ENCODE results near the gene DHX15. TPM values are rescaled to one million over a fixed set of nuclear protein-coding genes. Genes with fewer than 3 reads are reported as not detected.
"Not testable (repeated sequence)": the region's sequence is repeated elsewhere in the genome, so short reads cannot be mapped to it uniquely, and the experiment has no call there.

DHX15 gene
- total RNA-seq, 2 donors from 2014 or later: 193 to 195 TPM

DNA sequence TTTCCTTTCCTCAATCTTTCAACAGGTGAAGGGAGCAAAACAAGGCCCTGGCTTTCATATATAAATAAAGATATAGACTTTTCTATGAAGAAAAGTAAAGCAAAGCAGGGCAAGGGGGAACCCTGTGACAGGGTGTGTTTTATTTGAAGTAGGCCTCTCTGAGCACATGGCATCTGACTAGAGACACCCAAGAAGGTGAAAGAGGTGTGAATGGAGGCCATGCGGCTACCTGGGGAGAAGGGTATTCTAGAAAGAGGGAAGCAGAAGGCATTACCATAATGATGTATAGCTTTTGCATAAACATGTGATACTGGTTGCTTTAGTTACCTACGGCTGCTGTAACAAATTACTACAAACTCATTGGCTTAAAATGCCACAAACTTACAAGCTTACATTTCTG lies 75.8 kb downstream of the DHX15 start:
- peaks cover 34% of the 10 kb centered on the region for H3K4me1 Mint-ChIP-seq
- no peak overlapping the region for H3K27ac ChIP-seq (ENCODE audit: low read depth, low read length)
- H3K4me3 Mint-ChIP-seq: no peak overlapping the region
- H3K27ac Mint-ChIP-seq: no peak overlapping the region
- H3K36me3 Mint-ChIP-seq (ENCODE audit: low read depth): peaks cover 21% of the 10 kb centered on the region
- TF ChIP-seq CTCF (conservative IDR thresholded peaks at IDR 0.05): no peak
- H3K9me3 Mint-ChIP-seq: no peaks in the 10 kb centered on the region
- no peaks in the 10 kb centered on the region for H3K9me3 ChIP-seq (ENCODE audit: control insufficient read depth, low read length)
- no peak overlapping the region for H3K9ac ChIP-seq (ENCODE audit: extremely low read depth, low read length, poor library complexity, severe bottlenecking)
- no peak overlapping the region for H3K4me3 ChIP-seq (ENCODE audit: low read length)
- DNase-seq: peak; percentile 68
- 98 to 100% methylated on average over 1 to 2 of the region's 2 CpGs for WGBS, 2 experiments (ENCODE audit: insufficient coverage in 1 of 2, insufficient read length in 1 of 2)
- H3K36me3 ChIP-seq (ENCODE audit: control insufficient read depth, insufficient read depth, low read length): peaks cover 10% of the 10 kb centered on the region
- no peaks in the 10 kb centered on the region for H3K27me3 Mint-ChIP-seq (ENCODE audit: insufficient read depth)
- H3K4me1 ChIP-seq (ENCODE audit: control insufficient read depth, insufficient read depth, low read length): no peaks in the 10 kb centered on the region
- no peaks in the 10 kb centered on the region for H3K27me3 ChIP-seq (ENCODE audit: control insufficient read depth, insufficient read depth, low read length, poor library complexity, severe bottlenecking)

DNA sequence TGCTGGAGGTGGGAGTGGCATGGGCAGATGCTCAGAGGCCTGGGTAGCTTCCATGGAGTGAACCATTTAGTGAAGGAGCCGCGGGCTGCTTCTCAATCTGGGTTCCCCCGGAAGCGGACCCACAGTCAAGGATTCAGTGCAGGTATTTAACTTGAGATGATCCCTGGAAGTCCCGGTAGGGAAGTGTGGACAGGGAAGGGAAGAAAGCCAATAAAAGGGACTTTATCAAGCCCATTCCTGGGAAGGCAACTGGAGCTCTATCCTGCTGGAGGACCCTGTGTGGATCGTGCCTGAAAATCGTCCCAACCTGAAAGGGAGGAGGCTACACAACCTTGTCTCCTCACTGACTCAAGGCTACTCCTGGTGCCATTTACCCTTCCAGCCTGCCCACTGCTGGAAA lies 76.9 kb downstream of the DHX15 start:
- H3K9me3 Mint-ChIP-seq: no peaks in the 10 kb centered on the region
- H3K4me1 ChIP-seq (ENCODE audit: control insufficient read depth, insufficient read depth, low read length): no peaks in the 10 kb centered on the region
- 94% methylated on average over 5 to 7 of the region's 7 CpGs for WGBS, 2 experiments (ENCODE audit: insufficient coverage in 1 of 2, insufficient read length in 1 of 2)
- H3K4me1 Mint-ChIP-seq: peaks cover 43% of the 10 kb centered on the region
- H3K36me3 ChIP-seq (ENCODE audit: control insufficient read depth, insufficient read depth, low read length): peaks cover 10% of the 10 kb centered on the region
- no peak overlapping the region for H3K9ac ChIP-seq (ENCODE audit: extremely low read depth, low read length, poor library complexity, severe bottlenecking)
- no peaks in the 10 kb centered on the region for H3K9me3 ChIP-seq (ENCODE audit: control insufficient read depth, low read length)
- H3K4me3 Mint-ChIP-seq: no peak overlapping the region
- no peak for TF ChIP-seq CTCF (conservative IDR thresholded peaks at IDR 0.05)
- peak overlapping the region; percentile 24 for H3K27ac Mint-ChIP-seq
- H3K36me3 Mint-ChIP-seq (ENCODE audit: low read depth): peaks cover 21% of the 10 kb centered on the region
- H3K27me3 ChIP-seq (ENCODE audit: control insufficient read depth, insufficient read depth, low read length, poor library complexity, severe bottlenecking): no peaks in the 10 kb centered on the region
- no peak overlapping the region for H3K4me3 ChIP-seq (ENCODE audit: low read length)
- H3K27me3 Mint-ChIP-seq (ENCODE audit: insufficient read depth): no peaks in the 10 kb centered on the region
- no peak overlapping the region for H3K27ac ChIP-seq (ENCODE audit: low read depth, low read length)
- no peak for DNase-seq

DNA sequence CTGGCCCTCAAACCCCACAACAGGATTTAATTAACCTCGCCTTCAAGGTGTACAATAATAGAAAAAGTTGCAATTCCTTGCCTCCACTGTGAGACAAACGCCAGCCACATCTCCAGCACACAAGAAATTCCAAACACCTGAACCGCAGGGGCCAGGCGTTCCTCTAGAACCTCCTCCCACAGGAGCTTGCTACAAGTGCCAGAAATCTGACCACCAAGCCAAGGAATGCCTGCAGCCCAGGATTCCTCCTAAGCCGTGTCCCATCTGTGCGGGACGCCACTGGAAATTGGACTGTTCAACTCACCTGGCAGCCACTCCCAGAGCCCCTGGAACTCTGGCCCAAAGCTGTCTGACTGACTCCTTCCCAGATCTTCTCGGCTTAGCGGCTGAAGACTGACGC lies 81.3 kb downstream of the DHX15 start:
- peaks cover 55% of the 10 kb centered on the region for H3K4me1 Mint-ChIP-seq
- H3K9ac ChIP-seq (ENCODE audit: extremely low read depth, low read length, poor library complexity, severe bottlenecking); H3K9me3 Mint-ChIP-seq; H3K36me3 ChIP-seq (ENCODE audit: control insufficient read depth, insufficient read depth, low read length); H3K4me3 ChIP-seq (ENCODE audit: low read length); H3K4me1 ChIP-seq (ENCODE audit: control insufficient read depth, insufficient read depth, low read length); H3K27me3 ChIP-seq (ENCODE audit: control insufficient read depth, insufficient read depth, low read length, poor library complexity, severe bottlenecking); H3K27me3 Mint-ChIP-seq (ENCODE audit: insufficient read depth); H3K27ac ChIP-seq (ENCODE audit: low read depth, low read length); H3K36me3 Mint-ChIP-seq (ENCODE audit: low read depth); H3K9me3 ChIP-seq (ENCODE audit: control insufficient read depth, low read length): not testable (repeated sequence)
- DNase-seq: peak; percentile 64
- H3K27ac Mint-ChIP-seq: peak overlapping the region; percentile 64
- peak overlapping the region; percentile 65 for H3K4me3 Mint-ChIP-seq
- WGBS, 2 experiments (ENCODE audit: insufficient coverage in 1 of 2, insufficient read length in 1 of 2): 62 to 88% methylated on average over 5 to 10 of the region's 10 CpGs

DNA sequence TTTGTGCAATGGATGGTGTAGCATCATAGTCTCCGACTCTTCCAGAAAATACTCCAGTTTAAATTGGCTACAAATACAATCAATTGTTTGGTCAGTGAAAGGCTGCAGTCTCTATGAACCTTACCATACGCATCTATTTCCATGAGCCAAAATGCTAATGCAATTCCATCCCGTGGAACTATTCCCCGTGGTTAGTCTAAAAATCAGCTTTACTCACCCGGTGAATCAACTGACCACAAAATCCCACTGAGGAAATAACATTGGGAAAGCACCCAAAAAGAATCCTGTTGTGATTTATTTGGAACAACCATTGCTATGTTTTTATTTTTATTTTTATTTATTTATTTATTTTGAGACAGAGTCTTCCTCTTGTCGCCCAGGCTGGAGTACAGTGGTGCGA lies 87.1 kb downstream of the DHX15 start:
- no peak for DNase-seq
- H3K27ac ChIP-seq (ENCODE audit: low read depth, low read length): no peak overlapping the region
- Mint-ChIP-seq H3K27me3 (ENCODE audit: insufficient read depth) (peaks cover 9% of the 10 kb centered on the region), H3K27ac (no peak overlapping the region), H3K4me3 (no peak overlapping the region), H3K9me3 (peaks cover 11% of the 10 kb centered on the region), H3K4me1 (peaks cover 20% of the 10 kb centered on the region), H3K36me3 (ENCODE audit: low read depth) (peaks cover 1% of the 10 kb centered on the region)
- no peaks in the 10 kb centered on the region for H3K4me1 ChIP-seq (ENCODE audit: control insufficient read depth, insufficient read depth, low read length)
- no peaks in the 10 kb centered on the region for H3K27me3 ChIP-seq (ENCODE audit: control insufficient read depth, insufficient read depth, low read length, poor library complexity, severe bottlenecking)
- no peak for TF ChIP-seq CTCF (conservative IDR thresholded peaks at IDR 0.05)
- WGBS, 2 experiments (ENCODE audit: insufficient coverage in 1 of 2, insufficient read length in 1 of 2): 80 to 94% methylated on average over 1 to 7 of the region's 7 CpGs
- H3K36me3 ChIP-seq (ENCODE audit: control insufficient read depth, insufficient read depth, low read length): no peaks in the 10 kb centered on the region
- H3K9ac ChIP-seq (ENCODE audit: extremely low read depth, low read length, poor library complexity, severe bottlenecking): no peak overlapping the region
- H3K9me3 ChIP-seq (ENCODE audit: control insufficient read depth, low read length): no peaks in the 10 kb centered on the region
- no peak overlapping the region for H3K4me3 ChIP-seq (ENCODE audit: low read length)
